ENCODE data around the gene WWC1. TPM values are rescaled to one million over a fixed set of nuclear protein-coding genes. Genes with fewer than 3 reads are reported as not detected.

Gene WWC1
- total and polyA plus RNA-seq, 12 donors, result 0.10 to 5.8 (median 0.55) TPM

DNA sequence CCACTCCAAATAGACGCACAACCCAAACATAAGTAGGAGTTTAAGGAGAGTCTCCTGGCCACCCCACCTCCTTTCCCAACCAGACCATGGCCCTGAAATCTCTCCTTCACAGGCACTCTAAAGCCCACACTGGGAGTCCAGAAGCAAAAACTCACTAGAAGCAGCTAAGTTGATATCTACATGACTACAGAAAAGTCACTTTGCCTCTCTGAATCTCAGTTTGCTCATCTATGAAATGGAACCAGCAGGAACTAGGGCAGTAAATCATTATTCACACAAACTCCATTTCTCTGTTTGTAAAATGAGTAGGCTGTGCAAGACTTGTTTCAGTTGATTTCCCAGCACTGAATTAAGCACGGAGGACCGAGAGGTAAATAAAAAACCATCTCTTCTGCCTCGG, 4.1 kb upstream of the WWC1 start:
- Histone ChIP-seq H3K4me3 (no peak overlapping the region), H3K36me3 (replicated peaks in 1 of 2) (no peaks in the 10 kb centered on the region), H3K4me1 (replicated peaks in 1 of 2) (peaks cover 0 to 3% of the 10 kb centered on the region in 2 donors), H3K27ac (no peak overlapping the region), H3K9me3 (replicated peaks in 1 of 3) (no peaks in the 10 kb centered on the region), H3K27me3 (peaks cover 13% of the 10 kb centered on the region)
- 87 to 93% (median 90%) methylated on average over 4 of the region's 4 CpGs for WGBS, 4 donors
- TF ChIP-seq, protein P1, sequence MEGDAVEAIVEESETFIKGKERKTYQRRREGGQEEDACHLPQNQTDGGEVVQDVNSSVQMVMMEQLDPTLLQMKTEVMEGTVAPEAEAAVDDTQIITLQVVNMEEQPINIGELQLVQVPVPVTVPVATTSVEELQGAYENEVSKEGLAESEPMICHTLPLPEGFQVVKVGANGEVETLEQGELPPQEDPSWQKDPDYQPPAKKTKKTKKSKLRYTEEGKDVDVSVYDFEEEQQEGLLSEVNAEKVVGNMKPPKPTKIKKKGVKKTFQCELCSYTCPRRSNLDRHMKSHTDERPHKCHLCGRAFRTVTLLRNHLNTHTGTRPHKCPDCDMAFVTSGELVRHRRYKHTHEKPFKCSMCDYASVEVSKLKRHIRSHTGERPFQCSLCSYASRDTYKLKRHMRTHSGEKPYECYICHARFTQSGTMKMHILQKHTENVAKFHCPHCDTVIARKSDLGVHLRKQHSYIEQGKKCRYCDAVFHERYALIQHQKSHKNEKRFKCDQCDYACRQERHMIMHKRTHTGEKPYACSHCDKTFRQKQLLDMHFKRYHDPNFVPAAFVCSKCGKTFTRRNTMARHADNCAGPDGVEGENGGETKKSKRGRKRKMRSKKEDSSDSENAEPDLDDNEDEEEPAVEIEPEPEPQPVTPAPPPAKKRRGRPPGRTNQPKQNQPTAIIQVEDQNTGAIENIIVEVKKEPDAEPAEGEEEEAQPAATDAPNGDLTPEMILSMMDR (IDR thresholded peaks at IDR 0.05), result no peak
- intact Hi-C loops (cut with DNase I), result no loop called here
- DNase-seq, result no peak

DNA sequence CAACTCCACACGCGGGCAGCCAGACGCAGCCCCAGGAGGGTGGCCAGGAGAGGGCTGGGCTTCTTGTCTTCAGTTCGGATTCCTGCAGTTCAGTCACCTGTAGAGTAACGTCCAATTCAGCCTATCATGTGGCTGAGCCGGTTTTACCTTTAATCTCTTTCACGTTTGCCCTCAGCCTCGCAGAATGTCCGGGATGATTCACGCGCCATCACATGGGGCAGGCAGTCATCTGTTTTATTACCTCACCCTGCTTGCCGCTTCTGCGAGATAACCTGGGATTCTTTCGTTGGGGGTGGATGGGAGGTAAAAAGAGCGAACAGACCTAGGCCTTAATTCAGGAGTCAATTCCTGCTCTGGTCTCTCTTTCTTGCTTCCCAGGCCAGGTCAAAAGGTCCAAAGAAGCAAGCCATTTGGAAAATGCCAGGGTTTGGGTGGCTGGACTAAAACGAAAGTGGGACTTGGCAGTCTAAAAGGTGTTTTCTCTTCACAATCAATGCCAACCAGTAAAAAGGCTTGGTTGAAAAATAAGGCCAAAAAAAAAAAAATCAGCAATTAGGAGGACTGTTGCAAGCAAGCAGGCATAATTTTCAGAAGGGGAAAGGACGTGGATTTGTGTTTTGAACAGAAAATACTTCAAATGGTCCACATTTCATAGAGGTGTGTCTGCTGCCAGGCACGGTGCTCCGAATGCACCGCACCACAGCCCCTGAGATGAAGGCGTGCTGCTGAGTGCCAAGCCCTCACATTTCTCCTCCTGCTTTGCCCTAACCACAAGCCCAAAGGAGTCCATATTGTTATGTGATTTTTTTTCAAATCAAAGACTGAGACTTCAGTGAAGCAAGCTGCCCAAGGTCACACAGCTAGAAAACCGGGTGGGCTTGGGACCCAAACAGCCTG, 2.8 kb upstream of the WWC1 start:
- Histone ChIP-seq H3K27ac (no peak overlapping the region), H3K4me1 (replicated peaks in 1 of 2) (peaks cover 0 to 3% of the 10 kb centered on the region in 2 donors), H3K9me3 (replicated peaks in 1 of 3) (no peaks in the 10 kb centered on the region), H3K4me3 (no peak overlapping the region), H3K27me3 (peaks cover 26% of the 10 kb centered on the region), H3K36me3 (replicated peaks in 1 of 2) (no peaks in the 10 kb centered on the region)
- intact Hi-C loops (cut with DNase I), result no loop called here
- 62 to 68% (median 65%) methylated on average over 20 to 22 of the region's 22 CpGs for WGBS, 4 donors
- TF ChIP-seq, protein P1 (IDR thresholded peaks at IDR 0.05), result no peak
- TF ChIP-seq POLR2A (IDR thresholded peaks at IDR 0.05), result no peak
- peak in 2 of 7 donors; percentile 10 to 49 for DNase-seq

DNA sequence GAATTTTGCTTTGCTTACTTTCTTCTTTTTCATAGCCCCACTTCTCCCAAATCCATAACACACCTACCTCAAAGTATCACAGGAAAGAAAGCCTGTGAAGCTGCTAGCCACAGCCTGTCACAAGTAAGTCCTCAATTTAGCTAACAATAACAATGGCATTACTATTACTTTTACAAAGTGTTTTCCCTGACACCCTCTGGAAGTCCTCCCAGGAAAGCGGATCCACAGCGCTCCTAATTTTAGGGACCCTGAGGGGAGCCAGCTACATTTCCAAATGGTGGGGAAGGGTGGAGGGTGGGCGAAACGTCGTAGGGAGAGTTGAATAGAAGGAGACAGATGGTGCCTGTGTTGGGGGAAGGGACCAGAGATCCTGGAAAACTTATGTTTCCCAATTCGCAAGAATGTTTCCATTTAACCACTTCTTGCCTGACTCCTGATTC, 523 bp upstream of the WWC1 start:
- no peak for TF ChIP-seq POLR2A (IDR thresholded peaks at IDR 0.05)
- TF ChIP-seq, protein P1 (IDR thresholded peaks at IDR 0.05), result no peak
- no peaks in the 10 kb centered on the region for H3K36me3 ChIP-seq (replicated peaks in 1 of 2)
- no peak overlapping the region for H3K27ac ChIP-seq
- H3K4me1 ChIP-seq (replicated peaks in 1 of 2), result peaks cover 0 to 3% of the 10 kb centered on the region in 2 donors
- WGBS, 4 donors, result 5 to 16% (median 12%) methylated on average over 6 of the region's 6 CpGs
- peaks cover 28% of the 10 kb centered on the region for H3K27me3 ChIP-seq
- H3K4me3 ChIP-seq, result no peak overlapping the region
- intact Hi-C loops (cut with DNase I), result no loop called here
- H3K9me3 ChIP-seq (replicated peaks in 1 of 3), result no peaks in the 10 kb centered on the region
- no peak for DNase-seq

DNA sequence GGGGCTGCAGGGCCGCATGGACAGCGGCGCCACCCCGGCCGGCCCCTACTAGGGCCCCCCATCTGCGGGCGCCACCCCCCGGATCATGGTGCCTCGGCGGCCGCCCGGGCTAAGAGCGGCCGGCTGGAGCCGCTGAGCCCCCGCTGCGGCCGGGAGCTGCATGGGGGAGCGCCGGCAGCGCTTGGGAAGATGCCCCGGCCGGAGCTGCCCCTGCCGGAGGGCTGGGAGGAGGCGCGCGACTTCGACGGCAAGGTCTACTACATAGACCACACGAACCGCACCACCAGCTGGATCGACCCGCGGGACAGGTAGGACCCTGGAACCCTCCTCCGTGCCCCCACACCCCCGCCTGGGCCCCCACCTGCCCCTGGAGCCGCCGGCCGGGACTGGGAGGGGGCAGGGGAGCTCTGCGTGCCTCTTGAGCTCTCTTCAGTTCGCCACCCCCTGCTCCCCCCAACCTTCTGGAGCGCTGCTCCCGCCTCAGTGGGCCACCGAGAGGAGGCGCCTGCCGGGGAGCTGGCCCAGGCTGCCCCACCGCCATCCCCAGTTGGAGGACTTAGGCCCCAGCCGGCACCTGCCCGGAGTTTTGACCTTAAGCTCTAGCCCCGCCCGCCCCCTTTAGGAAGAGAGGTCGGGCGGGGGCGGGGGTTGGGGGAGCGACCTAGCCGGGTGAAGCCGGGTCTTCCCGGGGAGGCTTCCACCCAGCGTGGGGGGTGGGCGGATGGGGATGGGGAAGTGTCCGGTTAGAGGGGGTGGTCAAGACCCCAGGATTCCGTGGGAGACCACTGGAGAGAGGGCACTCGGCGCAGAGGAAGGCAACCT, 730 bp downstream of the WWC1 start:
- intact Hi-C loops (cut with DNase I), result no loop called here
- Histone ChIP-seq H3K27me3 (peaks cover 28% of the 10 kb centered on the region), H3K36me3 (replicated peaks in 1 of 2) (no peaks in the 10 kb centered on the region), H3K27ac (no peak overlapping the region), H3K4me3 (peak overlapping the region in 1 of 4 donors; percentile 57), H3K9me3 (replicated peaks in 1 of 3) (no peaks in the 10 kb centered on the region), H3K4me1 (replicated peaks in 1 of 2) (peaks cover 0 to 3% of the 10 kb centered on the region in 2 donors)
- TF ChIP-seq, protein P1 (IDR thresholded peaks at IDR 0.05), result no peak
- TF ChIP-seq POLR2A (IDR thresholded peaks at IDR 0.05), result no peak
- 3 to 15% (median 3%) methylated on average over 6 to 64 of the region's 64 CpGs for WGBS, 4 donors
- DNase-seq, result no peak

All from adrenal gland (tissue), 12 donors.